Stimulated activated CD4-positive, alpha-beta T cell treated with anti-CD3 and anti-CD28 coated beads, Interleukin-4, amount 100 ng/mL, for 1 hour (primary cell): ENCODE results near the gene SERTAD2.
A peak's percentile ranks its signal among the peaks of the same experiment; 100 is the strongest.

Experiments
- DNase-seq: peaks from one replicate; pipeline ENCODE4 v3.0.0-alpha.2; 2020

The SERTAD2 gene

DNA sequence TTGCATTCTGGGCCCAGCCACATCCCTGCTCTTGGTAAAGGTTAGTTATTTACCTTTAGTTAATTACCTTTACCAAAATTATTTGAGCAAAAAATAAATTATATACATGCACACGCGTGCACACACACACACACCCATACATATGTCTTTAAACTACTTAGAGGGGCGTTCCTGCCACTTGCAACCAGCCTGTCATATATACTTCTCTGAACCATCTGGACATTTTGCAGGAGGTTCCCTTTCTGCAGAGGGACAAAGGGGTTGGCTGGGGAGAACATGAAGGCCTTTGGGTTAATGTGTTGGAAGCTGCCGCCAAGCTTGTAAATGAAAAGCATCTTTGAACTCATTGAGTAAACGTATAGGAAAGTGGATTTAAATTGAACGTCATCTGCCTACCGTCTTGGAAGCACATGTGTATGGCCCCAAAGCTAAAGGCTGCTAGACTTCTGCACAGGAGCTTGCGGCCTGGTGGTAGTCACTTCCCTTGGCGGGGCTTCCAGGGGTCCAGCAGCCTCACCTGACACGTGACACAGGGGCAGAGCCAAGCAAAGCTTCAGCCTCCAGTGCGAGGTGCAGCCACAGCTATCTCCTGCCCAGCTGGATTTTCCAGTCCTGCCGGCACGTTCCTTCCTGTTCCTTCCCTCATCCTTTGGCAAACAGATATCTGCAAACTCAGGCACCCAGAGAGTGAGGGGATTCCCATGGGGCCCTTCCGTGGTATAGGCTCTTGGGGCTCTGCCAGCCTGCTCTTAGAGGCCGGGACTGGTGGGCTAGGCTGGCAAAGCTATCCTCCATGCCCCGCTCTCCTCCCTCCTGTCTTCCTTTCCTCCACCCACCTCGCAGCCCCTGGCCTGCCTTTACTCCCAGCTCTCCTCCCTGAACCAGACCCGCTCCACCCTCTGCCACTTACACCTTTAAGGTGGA lies 46.1 kb downstream of the SERTAD2 start:
- DNase-seq: no peak

DNA sequence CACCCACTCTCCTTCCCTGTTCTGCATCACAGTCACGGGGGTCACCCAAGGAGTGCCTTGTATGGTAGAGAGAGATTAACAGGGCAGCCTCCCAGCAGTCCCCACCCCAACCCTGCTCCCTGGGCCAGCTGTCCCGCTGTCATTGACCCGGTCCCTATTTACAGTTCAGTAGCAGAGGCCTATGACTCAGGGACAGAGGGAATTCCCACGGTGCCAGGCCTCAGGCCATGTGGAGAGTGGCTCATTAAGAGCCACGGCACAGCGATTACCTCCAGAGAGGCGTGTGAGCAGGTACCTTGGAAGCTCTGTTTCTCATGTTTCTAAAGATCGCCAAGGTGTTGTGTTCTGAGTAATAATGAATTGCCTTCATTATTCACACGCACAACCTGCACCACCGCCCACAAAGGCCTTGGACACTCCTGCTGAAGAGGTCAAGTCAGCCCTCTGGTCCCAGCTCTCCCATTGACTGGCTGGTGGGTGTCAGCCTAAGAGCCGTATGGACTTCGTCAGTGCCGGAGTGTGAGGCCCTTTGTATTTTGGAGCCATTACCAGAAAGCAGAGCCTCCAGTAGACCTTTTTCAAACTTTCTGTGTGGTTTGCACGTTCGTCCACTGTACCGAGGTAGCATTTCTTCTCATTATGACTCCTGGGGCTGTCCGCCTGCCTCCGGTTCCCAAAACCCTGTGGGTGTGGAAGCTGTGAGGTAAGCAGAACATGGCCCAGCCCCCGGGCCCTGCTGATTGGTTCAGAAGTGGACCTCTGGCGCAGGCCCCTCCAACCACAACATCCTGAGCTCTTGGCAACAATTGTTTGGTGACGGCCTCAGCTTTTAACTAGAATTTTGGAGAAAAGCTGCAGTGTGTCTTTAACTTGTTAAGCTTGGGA lies 47.0 kb downstream of the SERTAD2 start:
- peak; percentile 77 for DNase-seq

GRCh38 chr2:64605991-64606478 lies 47.7 kb downstream of the SERTAD2 start:
- no peak for DNase-seq

DNA sequence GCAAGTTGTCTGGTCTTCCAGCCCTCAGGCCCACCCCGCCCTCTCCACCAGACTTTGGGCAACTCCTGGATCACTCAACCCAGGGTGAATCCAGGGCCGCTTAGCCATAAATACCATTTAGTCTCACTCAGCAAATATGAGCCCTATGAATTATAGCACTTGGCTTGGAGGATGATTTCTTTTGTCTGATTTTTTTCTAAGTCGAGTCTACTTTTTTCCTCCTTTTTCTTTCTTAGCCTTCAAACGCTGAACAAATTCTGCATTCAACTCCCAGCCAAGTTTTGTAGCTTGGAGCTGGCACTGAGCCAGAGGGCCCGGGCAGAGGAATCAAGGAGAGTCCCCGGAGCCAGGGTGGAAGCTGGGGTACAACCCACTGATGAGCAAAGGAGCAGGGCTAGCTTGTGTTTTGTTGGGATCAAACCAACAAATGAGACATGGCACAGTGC lies 48.7 kb downstream of the SERTAD2 start:
- DNase-seq: no peak

- no peak for DNase-seq
These were observed 49.6 kb downstream of the SERTAD2 start for GRCh38 chr2:64604155-64604554.

- no peak for DNase-seq
These were observed 51.3 kb downstream of the SERTAD2 start for GRCh38 chr2:64602436-64602835.

- no peak for DNase-seq
These were observed 51.8 kb downstream of the SERTAD2 start for GRCh38 chr2:64601785-64602391.

- no peak for DNase-seq
These were observed 52.5 kb downstream of the SERTAD2 start for GRCh38 chr2:64601034-64601754.

DNA sequence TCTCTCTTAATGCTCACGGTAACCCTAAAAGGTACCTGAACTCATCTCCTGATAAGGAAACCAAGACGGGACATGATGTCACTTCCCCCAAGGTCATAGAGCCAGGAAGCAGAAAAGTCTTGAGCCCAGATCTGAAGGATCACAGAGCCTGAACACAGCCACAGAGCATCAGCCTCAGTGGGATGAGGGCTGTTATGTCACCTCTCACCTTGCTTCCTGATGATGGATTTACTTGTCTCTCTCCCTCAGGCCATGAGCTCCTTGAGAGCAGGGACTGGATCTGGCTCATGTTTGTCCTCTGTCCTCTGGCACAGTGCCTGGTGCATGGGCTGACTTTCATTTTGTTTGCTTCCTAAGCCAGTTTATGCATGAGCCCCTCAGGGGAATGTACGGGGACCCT lies 54.2 kb downstream of the SERTAD2 start:
- DNase-seq: no peak

- no peak for DNase-seq
These were observed 55.5 kb downstream of the SERTAD2 start for GRCh38 chr2:64598226-64598625.

GRCh38 chr2:64595397-64596176 lies 58.1 kb downstream of the SERTAD2 start:
- DNase-seq: no peak

GRCh38 chr2:64594226-64594989 lies 59.3 kb downstream of the SERTAD2 start:
- no peak for DNase-seq

DNA sequence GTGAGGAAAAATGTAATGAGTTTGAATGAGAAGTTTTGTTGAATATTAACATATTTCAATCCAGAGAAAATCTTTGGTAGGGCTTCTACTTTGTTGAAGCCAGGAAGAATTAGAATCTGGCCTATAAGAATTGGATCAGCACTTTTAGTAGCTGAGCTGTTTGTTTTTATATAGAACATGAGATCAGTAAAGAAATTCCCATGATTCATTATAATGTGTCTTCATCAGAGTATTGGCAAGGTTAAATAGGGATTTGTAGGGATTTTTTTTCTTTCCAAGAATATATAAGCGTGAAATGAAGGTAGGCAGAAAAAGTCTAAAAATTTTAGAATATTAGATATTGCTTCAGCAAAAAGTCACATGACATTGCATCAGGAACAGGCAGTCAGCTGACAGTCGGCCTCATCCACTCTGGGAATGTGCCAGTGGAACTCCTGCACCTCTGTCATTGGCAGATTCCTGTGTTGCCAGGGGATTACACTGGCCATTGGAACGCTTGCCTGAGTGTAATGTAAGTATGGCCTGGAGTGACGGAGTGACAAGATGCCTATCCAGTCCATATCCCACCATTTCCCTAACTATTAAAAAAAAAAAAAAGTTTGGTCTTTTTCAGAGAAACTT lies 60.6 kb downstream of the SERTAD2 start:
- no peak for DNase-seq

DNA sequence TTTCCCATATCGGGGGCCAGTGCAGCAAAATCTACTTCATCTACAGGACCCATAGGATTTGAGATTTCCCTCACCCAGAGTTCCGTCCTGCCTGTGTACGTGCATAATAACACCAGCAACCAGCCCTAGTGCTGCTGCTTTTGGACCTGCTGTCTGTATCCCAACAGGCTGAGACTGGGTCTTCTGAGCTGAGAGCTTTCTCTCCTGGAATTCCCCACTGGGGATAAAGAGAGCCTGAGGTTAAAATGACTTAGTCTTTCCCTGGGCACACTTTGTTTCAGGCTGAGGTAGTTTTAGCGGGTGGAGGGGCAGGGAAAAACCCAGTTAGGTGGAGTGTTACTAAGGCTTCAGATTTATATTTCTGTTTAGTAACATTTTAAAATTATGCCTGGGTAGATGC lies 62.5 kb downstream of the SERTAD2 start:
- no peak for DNase-seq

- no peak for DNase-seq
These were observed 66.2 kb downstream of the SERTAD2 start for GRCh38 chr2:64587561-64587960.

DNA sequence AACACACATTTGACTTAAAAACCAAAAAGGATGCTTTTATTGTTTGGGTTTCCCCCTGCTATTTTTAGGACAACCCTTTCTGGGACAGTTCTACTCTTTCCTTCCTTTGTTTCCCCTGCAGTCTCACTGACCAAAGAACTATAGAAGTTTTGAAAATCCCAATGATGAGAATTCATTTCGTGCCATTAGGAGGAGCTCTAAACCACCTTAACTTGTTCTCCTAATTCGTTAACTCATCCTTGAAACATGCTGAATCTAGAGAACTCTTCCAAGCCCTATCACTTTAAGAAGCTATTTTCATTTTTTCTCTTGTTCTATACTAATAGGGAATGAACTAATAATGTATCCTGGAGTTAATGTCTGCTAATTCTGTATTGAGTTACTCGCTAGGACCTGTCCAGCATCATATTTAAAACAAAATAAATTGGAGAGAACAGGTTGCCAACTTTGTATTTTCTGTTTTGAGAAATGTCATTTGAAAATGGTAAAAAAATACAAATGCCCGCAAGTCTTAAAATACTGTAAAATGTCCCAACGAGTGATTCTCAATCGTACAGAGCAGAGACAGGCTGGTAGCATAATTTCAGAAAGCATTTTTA lies 66.7 kb downstream of the SERTAD2 start:
- no peak for DNase-seq

DNA sequence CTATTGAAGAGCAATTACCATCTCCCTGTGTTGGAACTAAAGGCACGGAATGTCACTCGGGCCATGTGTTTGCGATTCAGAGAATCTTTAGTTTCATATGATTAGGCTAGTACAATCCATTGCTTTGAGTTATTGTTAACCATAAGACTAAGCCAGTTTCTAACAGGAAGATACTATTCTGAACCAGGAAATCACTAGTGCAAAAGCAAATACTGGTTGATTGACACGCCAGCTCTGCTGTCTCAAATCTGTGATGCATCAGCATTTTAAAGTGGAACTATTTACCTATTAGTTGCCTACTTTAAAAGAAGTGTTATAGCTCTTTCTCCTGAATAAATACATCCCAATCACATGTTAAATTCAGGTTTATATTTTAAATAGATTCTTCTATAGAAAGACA lies 67.7 kb downstream of the SERTAD2 start:
- DNase-seq: no peak

DNA sequence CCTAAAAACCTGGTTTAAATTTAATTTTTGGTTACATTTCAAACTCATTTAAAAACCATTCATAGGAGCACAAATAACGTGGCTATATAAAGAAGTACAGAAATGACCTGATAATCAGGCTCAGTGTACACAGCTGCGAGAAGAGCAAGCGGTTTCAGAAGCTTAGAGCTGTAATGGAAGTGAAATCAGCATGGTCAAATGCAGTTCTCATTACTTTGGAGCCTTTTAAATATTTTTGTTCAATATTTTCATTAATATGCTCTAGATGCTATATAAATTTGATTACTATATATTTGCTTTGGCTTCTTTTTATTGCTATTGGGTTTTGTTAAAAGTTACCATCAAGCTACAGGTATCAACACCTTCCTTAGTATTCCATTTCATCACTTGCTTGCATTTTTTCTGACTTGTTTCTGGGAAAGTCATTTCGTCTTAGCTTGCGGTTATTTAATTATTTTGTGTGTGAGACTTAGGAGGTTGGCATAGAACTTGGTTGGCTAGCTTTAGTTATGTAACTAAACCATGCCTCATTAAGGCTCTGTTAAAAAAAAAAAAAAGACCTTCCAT lies 70.9 kb downstream of the SERTAD2 start:
- no peak for DNase-seq

- no peak for DNase-seq
These were observed 71.8 kb downstream of the SERTAD2 start for GRCh38 chr2:64581777-64582539.
